Skin epidermis (tissue), 12 donors: ENCODE results near the gene TRANK1.

Source experiments
- H3K27ac ChIP-seq, 21 experiments: fragments of 200-600 bp; sonication (generic) in 11 of 21; one replicate each; pipeline ENCODE4 v1.5.0; 2020; ENCODE audit warnings: mild to moderate bottlenecking in 3 of 21, inconsistent platforms in 2 of 21, moderate library complexity in 2 of 21
- H3K4me3 ChIP-seq, 7 experiments: fragments of 200-600 bp; sonication (generic) in 2 of 7; one replicate each; pipeline ENCODE4 v1.5.0; 2020; ENCODE audit warnings: inconsistent platforms in 2 of 7, mild to moderate bottlenecking in 2 of 7, moderate library complexity in 1 of 7

Gene TRANK1

GRCh38 chr3:36868614-36869436 is 76.0 kb downstream of the TRANK1 start:
- Histone ChIP-seq H3K4me3 (no peak overlapping the region), H3K27ac (no peak overlapping the region)

- Histone ChIP-seq H3K4me3 (no peak overlapping the region), H3K27ac (no peak overlapping the region)
Observed at GRCh38 chr3:36867810-36868209, 77.0 kb downstream of the TRANK1 start.

GRCh38 chr3:36866368-36866767 is 78.5 kb downstream of the TRANK1 start:
- no peak overlapping the region for H3K27ac ChIP-seq
- H3K4me3 ChIP-seq, result no peak overlapping the region

GRCh38 chr3:36864180-36865053 is 80.4 kb downstream of the TRANK1 start:
- H3K4me3 ChIP-seq, result no peak overlapping the region
- H3K27ac ChIP-seq, result no peak overlapping the region

DNA sequence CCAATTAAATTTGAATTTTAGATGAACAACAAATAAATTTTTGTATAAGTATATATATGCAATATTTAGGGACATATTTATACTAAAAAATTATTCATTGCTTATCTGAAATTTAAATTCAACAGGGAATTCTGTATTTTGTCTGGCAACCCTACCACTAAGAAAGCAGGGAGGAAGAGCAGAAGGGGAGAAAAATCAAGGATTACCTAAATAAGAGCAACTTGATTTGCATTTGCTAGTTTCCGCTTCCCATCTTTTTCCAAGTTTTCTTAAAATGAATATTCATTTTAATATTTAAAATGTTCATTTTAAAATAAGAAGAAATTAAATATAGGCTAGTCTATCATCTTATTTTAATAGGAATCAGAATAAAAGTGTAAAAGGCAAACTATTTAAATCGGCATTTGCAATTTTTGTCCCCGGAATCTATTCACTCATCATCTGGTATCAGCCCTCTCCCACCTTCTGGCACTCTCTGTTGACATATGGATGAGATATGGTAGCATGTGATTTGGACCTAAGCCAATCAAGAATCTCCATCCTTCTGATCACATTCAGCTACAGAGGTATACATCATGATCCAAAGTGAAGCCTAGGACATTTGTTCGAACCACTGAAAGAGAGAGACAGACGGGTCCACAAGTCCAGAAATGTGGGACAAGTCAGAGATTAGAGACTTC is 82.6 kb downstream of the TRANK1 start:
- Histone ChIP-seq H3K4me3 (no peak overlapping the region), H3K27ac (no peak overlapping the region)

GRCh38 chr3:36859494-36859893 is 85.4 kb downstream of the TRANK1 start:
- Histone ChIP-seq H3K27ac (no peak overlapping the region), H3K4me3 (no peak overlapping the region)

- Histone ChIP-seq H3K4me3 (no peak overlapping the region), H3K27ac (no peak overlapping the region)
Observed at GRCh38 chr3:36852071-36852470, 92.8 kb downstream of the TRANK1 start.

- no peak overlapping the region for H3K27ac ChIP-seq
- no peak overlapping the region for H3K4me3 ChIP-seq
Observed at GRCh38 chr3:36850743-36851142, 94.1 kb downstream of the TRANK1 start.

GRCh38 chr3:36846406-36846805 is 98.4 kb downstream of the TRANK1 start:
- no peak overlapping the region for H3K4me3 ChIP-seq
- H3K27ac ChIP-seq, result no peak overlapping the region

GRCh38 chr3:36843065-36844051 is 101.5 kb downstream of the TRANK1 start:
- no peak overlapping the region for H3K4me3 ChIP-seq
- H3K27ac ChIP-seq, result peak overlapping the region in 1 of 21 experiments; percentile 2

DNA sequence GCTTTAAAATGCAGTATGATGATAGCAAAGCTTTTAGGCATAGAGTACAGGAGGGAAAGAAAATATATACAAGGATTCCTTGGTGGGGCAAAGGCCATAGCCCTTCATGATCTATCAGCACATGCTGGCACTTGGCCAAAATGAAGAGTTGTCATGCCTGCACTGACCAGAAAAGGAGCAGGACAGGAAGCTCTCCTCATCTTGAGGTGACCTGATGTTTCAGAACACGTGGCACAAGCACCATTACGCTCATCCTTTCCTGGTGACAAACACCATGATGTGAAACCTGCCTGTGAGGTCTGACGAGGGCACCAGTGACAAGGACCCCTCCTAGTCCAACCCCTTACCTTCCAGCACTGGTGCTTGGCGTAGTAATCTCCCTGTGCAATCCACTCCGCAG is 102.6 kb downstream of the TRANK1 start:
- H3K27ac ChIP-seq, result no peak overlapping the region
- no peak overlapping the region for H3K4me3 ChIP-seq

DNA sequence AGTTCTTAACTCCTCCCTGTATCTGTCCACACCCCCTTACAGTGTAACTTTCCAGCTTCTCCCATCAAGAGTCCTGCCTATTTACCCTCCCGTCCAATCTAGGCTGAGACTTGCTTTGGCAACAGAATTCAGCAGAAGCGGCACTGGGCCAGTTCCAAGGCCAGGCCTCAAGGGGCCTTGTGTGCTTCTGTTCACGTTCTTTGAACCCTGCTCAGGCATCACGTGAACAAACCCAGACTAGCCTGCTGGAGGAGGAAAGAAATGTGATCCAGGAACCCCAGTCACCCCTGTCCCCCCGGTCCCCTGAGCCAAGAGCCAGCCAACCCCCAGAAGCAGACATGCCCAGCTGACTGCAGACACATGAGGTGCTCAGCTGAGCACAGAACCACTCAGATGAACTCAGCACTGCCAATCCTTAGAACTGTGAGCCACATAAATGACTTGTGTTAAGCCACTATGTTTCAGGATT is 104.4 kb downstream of the TRANK1 start:
- no peak overlapping the region for H3K27ac ChIP-seq

GRCh38 chr3:36837089-36837488 is 107.8 kb downstream of the TRANK1 start:
- H3K27ac ChIP-seq, result no peak overlapping the region
- H3K4me3 ChIP-seq, result no peak overlapping the region

More for the DNA sequence above, 104.4 kb downstream of the TRANK1 start:
- no peak overlapping the region for H3K4me3 ChIP-seq

DNA sequence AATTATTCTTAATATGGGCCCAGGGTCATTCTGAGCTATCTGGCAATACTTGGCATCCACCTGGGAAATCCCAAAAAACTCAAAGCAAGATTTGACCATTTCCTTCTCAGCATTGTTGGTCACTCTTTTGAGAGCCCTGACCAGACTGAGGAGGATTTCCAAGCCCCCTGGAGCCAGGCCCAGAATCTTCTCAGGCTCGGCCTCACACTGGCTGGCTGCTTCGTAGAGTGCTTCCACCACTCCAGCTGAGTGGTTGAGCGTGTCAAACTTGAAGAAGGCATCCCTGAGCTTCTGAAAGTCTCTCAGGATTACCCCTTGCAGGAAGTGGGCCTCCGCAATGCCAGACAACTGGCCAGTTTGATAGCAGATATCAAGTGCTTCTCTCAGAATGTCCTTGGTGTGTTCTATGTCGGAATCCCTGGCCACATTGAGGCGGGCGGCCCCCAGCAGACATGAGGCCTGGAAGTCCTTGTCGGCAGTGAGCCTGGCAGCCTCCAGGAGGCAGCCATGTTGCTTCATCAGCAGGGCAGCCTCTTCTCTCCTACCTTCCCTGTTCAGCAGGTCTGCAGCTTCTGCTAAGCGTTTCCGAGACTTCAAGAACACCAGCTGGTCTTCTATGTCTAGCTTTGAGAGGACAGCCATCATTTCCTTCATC is 111.6 kb downstream of the TRANK1 start:
- Histone ChIP-seq H3K4me3 (no peak overlapping the region), H3K27ac (no peak overlapping the region)

- Histone ChIP-seq H3K4me3 (no peak overlapping the region), H3K27ac (no peak overlapping the region)
Observed at GRCh38 chr3:36832406-36832805, 112.4 kb downstream of the TRANK1 start.

GRCh38 chr3:36827133-36827532 is 117.7 kb downstream of the TRANK1 start:
- H3K27ac ChIP-seq, result peak overlapping the region in 1 of 21 experiments; percentile 1

DNA sequence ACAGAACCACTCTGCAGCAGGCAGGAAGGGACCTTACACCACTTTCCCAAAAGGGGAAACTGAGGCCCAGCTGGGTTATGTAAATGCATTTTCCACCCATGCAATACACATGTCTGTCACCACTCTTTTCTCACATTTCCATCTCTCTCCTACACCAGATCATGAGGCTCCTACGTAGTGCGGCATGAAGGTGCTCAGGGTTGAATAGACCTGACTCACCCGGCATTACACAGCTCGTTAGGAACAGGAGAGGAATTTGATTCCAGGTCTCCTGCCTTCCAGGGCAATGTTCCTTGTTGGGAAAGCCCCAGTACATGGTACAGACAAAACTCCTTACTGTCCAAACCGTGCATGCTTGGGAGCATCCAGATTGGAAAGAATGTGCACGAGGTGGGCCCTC is 118.6 kb downstream of the TRANK1 start:
- Histone ChIP-seq H3K4me3 (no peak overlapping the region), H3K27ac (no peak overlapping the region)

More at GRCh38 chr3:36827133-36827532, 117.7 kb downstream of the TRANK1 start:
- no peak overlapping the region for H3K4me3 ChIP-seq

GRCh38 chr3:36824443-36824842 is 120.4 kb downstream of the TRANK1 start:
- Histone ChIP-seq H3K4me3 (no peak overlapping the region), H3K27ac (no peak overlapping the region)
